SU-DHL-6 (cell line): ENCODE results near the gene CAPN15.
"Not testable (repeated sequence)": the region's sequence is repeated elsewhere in the genome, so short reads cannot be mapped to it uniquely, and the experiment has no call there.

Experiments used
- H2AFZ ChIP-seq: fragments of 200-600 bp; sonication (generic); 2 replicates; pipeline ENCODE4 v1.6.1; 2014; ENCODE audit warnings: low read depth, mild to moderate bottlenecking, moderate library complexity, mixed read lengths, antibody characterized with exemption, low read length; ENCODE audit not compliant: severe bottlenecking
- H3F3A ChIP-seq: fragments of 200-600 bp; shearing (Covaris generic); 2 replicates; pipeline ENCODE4 v1.6.0; 2016; ENCODE audit warnings: antibody characterized with exemption, mild to moderate bottlenecking; ENCODE audit not compliant: insufficient read depth
- H3K27ac ChIP-seq: fragments of 200-600 bp; sonication (generic); 2 replicates; pipeline ENCODE4 v1.5.1; 2016; ENCODE audit warnings: low read depth, mild to moderate bottlenecking, low read length, moderate library complexity, mixed read lengths
- H3K27me3 ChIP-seq: fragments of 200-600 bp; sonication (generic), shearing (Covaris generic); 2 replicates; pipeline ENCODE4 v1.6.0; 2014; ENCODE audit warnings: mild to moderate bottlenecking, low read length
- H3K36me3 ChIP-seq: fragments of 200-600 bp; sonication (generic); 2 replicates; pipeline ENCODE4 v1.6.1; 2014; ENCODE audit warnings: mild to moderate bottlenecking, low read length, mixed read lengths
- H3K4me2 ChIP-seq: fragments of 300-600, 200-600 bp; shearing (Covaris generic), sonication (generic); 2 replicates; pipeline ENCODE4 v1.6.0; 2014; ENCODE audit warnings: low read length, low read depth, mild to moderate bottlenecking; ENCODE audit not compliant: poor library complexity, severe bottlenecking
- H3K4me3 ChIP-seq: fragments of 200-600 bp; sonication (generic); 2 replicates; pipeline ENCODE4 v1.5.1; 2014; ENCODE audit warnings: antibody characterized with exemption, low read length, mild to moderate bottlenecking, mixed read lengths; ENCODE audit not compliant: insufficient read depth, poor library complexity, severe bottlenecking
- H3K79me2 ChIP-seq: fragments of 200-600 bp; sonication (generic); 2 replicates; pipeline ENCODE4 v1.6.1; 2014; ENCODE audit warnings: mild to moderate bottlenecking, low read length, moderate library complexity; ENCODE audit not compliant: insufficient read depth
- H3K9ac ChIP-seq: fragments of 200-600 bp; sonication (generic); 2 replicates; pipeline ENCODE4 v1.7.0; 2014; ENCODE audit warnings: mild to moderate bottlenecking, low read length
- H3K9me2 ChIP-seq: fragments of 200-600 bp; sonication (generic); replicated peaks from 2 replicates; pipeline ENCODE4 v1.6.1; 2014; ENCODE audit warnings: low read length; ENCODE audit not compliant: insufficient read depth
- H3K9me3 ChIP-seq: fragments of 200-600 bp; sonication (generic); 2 replicates; pipeline ENCODE4 v1.6.1; 2014; ENCODE audit warnings: low read length, mixed read lengths; ENCODE audit not compliant: insufficient read depth
- H4K20me1 ChIP-seq: fragments of 200-600 bp; sonication (generic); 2 replicates; pipeline ENCODE4 v1.6.1; 2014; ENCODE audit warnings: low read depth, mild to moderate bottlenecking, antibody characterized with exemption, low read length, moderate library complexity, mixed read lengths
- CTCF ChIP-seq: fragments of 200-600 bp; sonication (generic); IDR thresholded peaks from one replicate; pipeline ENCODE4 v1.5.1; 2017; ENCODE audit warnings: antibody characterized with exemption, mild to moderate bottlenecking, low read length, moderate library complexity; ENCODE audit not compliant: insufficient read depth, poor library complexity, severe bottlenecking
- EZH2phosphoT487 ChIP-seq: fragments of 200-600 bp; sonication (generic), shearing (Covaris generic); conservative IDR thresholded peaks from 2 replicates; pipeline ENCODE4 v1.6.1; 2018; ENCODE audit warnings: mild to moderate bottlenecking, antibody characterized with exemption, low read length, moderate library complexity, mixed read lengths

Gene CAPN15

GRCh38 chr16:595094-595528 lies 67.6 kb downstream of the CAPN15 start:
- Histone ChIP-seq H3K36me3 (no peaks in the 10 kb centered on the region), H3K9me2 (no peaks in the 10 kb centered on the region), H3K79me2 (peaks cover 13% of the 10 kb centered on the region; the same call in 1 of the 2 replicates), H3K9ac (no peak overlapping the region), H2AFZ (no peak overlapping the region), H3K4me2 (no peak overlapping the region), H3F3A (no peaks in the 10 kb centered on the region), H3K9me3 (no peaks in the 10 kb centered on the region), H3K27ac (no peak overlapping the region), H3K4me3 (no peak overlapping the region), H4K20me1 (no peaks in the 10 kb centered on the region), H3K27me3 (no peaks in the 10 kb centered on the region)
- TF ChIP-seq CTCF (no peak), EZH2phosphoT487 (no peak)

GRCh38 chr16:595942-596735 lies 68.6 kb downstream of the CAPN15 start:
- no peak overlapping the region for H3K4me2 ChIP-seq
- H3K27ac ChIP-seq: no peak overlapping the region
- H3F3A ChIP-seq: no peaks in the 10 kb centered on the region
- H2AFZ ChIP-seq: no peak overlapping the region
- H3K27me3 ChIP-seq: no peaks in the 10 kb centered on the region
- H3K36me3 ChIP-seq: no peaks in the 10 kb centered on the region
- no peaks in the 10 kb centered on the region for H3K9me2 ChIP-seq
- TF ChIP-seq CTCF (no peak), EZH2phosphoT487 (no peak)
- H4K20me1 ChIP-seq: no peaks in the 10 kb centered on the region
- H3K4me3 ChIP-seq: no peak overlapping the region
- H3K9ac ChIP-seq: no peak overlapping the region
- peaks cover 7% of the 10 kb centered on the region; the same call in 1 of the 2 replicates for H3K79me2 ChIP-seq
- no peaks in the 10 kb centered on the region for H3K9me3 ChIP-seq

- Histone ChIP-seq H2AFZ (no peak overlapping the region), H3K27me3 (no peaks in the 10 kb centered on the region), H4K20me1 (no peaks in the 10 kb centered on the region), H3K36me3 (no peaks in the 10 kb centered on the region), H3K79me2 (peaks cover 7% of the 10 kb centered on the region; the same call in 1 of the 2 replicates), H3K9me3 (no peaks in the 10 kb centered on the region), H3K9ac (no peak overlapping the region), H3K9me2 (no peaks in the 10 kb centered on the region), H3K4me2 (no peak overlapping the region), H3K27ac (no peak overlapping the region), H3K4me3 (no peak overlapping the region), H3F3A (no peaks in the 10 kb centered on the region)
- TF ChIP-seq EZH2phosphoT487 (no peak), CTCF (no peak)
Measured at GRCh38 chr16:596736-597060, 69.2 kb downstream of the CAPN15 start.

GRCh38 chr16:597655-598054 lies 70.1 kb downstream of the CAPN15 start:
- not testable (repeated sequence) for H3K9ac ChIP-seq, H3K79me2 ChIP-seq, H3K4me3 ChIP-seq, H2AFZ ChIP-seq, H3K36me3 ChIP-seq, H3K9me2 ChIP-seq, H3F3A ChIP-seq, H3K27ac ChIP-seq, H4K20me1 ChIP-seq, H3K27me3 ChIP-seq, H3K9me3 ChIP-seq, H3K4me2 ChIP-seq
